ENCODE data around the gene TTLL8. TPM values are rescaled to one million over a fixed set of nuclear protein-coding genes. Genes with fewer than 3 reads are reported as not detected.

The TTLL8 gene
- total RNA-seq, 1 experiment from 2014 or later: not detected

- H4K20me1 ChIP-seq (ENCODE audit: control insufficient read depth, insufficient read depth, insufficient read length): no peaks in the 10 kb centered on the region
- no peak overlapping the region for H2BK12ac ChIP-seq (ENCODE audit: insufficient read length, low read depth, low read length)
These were observed 40.0 kb upstream of the TTLL8 start for GRCh38 chr22:50098052-50098451.

More at GRCh38 chr22:50098052-50098451, 40.0 kb upstream of the TTLL8 start:
- Histone ChIP-seq H2BK20ac (ENCODE audit: low read depth, low read length, poor library complexity, severe bottlenecking) (no peak overlapping the region), H3K79me2 (ENCODE audit: insufficient read depth, low read length) (no peaks in the 10 kb centered on the region), H2BK5ac (ENCODE audit: insufficient read length, low read length) (no peak overlapping the region), H2BK120ac (ENCODE audit: low read depth, low read length, poor library complexity, severe bottlenecking) (no peak overlapping the region), H3K4ac (ENCODE audit: low read depth, low read length) (no peak overlapping the region), H4K8ac (replicated peaks; ENCODE audit: insufficient read length, low read depth, low read length) (no peak overlapping the region), H3K4me2 (ENCODE audit: insufficient read depth, insufficient read length, low read length) (no peak overlapping the region), H3K14ac (ENCODE audit: insufficient read depth, low read length) (no peak overlapping the region), H3K23ac (ENCODE audit: insufficient read length, low read depth, low read length) (no peak overlapping the region), H3K56ac (ENCODE audit: insufficient read length, low read depth, low read length) (no peak overlapping the region), H3K9me3 (ENCODE audit: control insufficient read depth, low read depth, low read length) (no peaks in the 10 kb centered on the region), H3K18ac (ENCODE audit: insufficient read length, low read depth, low read length) (no peak overlapping the region), H2AK5ac (ENCODE audit: insufficient read length, low read length) (no peak overlapping the region), H3K4me1 (ENCODE audit: insufficient read depth, low read length) (no peaks in the 10 kb centered on the region), H4K91ac (ENCODE audit: insufficient read length, low read depth, low read length) (no peak overlapping the region), H2AFZ (ENCODE audit: low read length) (no peak overlapping the region), H2BK15ac (ENCODE audit: low read depth, low read length) (no peak overlapping the region), H3K9ac (ENCODE audit: extremely low read depth, insufficient read length, low read length) (no peak overlapping the region), H3K27me3 (ENCODE audit: insufficient read depth, low read length) (no peaks in the 10 kb centered on the region), H3K23me2 (ENCODE audit: insufficient read length, low read depth, low read length, poor library complexity, severe bottlenecking) (no peaks in the 10 kb centered on the region), H3T11ph (ENCODE audit: low read length) (no peak overlapping the region), H3K79me1 (ENCODE audit: insufficient read depth, low read depth, low read length, poor library complexity, severe bottlenecking) (no peaks in the 10 kb centered on the region), H3K27ac (ENCODE audit: insufficient read length, low read depth, low read length) (no peak overlapping the region), H4K5ac (ENCODE audit: insufficient read length, low read depth, low read length) (no peak overlapping the region)
- no peak for DNase-seq
- no peak overlapping the region for H3K27ac Mint-ChIP-seq
- no peak for TF ChIP-seq CTCF (conservative IDR thresholded peaks at IDR 0.05)
- H3K4me3 Mint-ChIP-seq: no peak overlapping the region
- WGBS (ENCODE audit: extremely low coverage, insufficient read length, low lambda C conversion rate): no CpG with 5 or more reads among the region's 3 CpGs
- H3K9me3 Mint-ChIP-seq: no peaks in the 10 kb centered on the region; a peak in 1 of 5 replicates
- H3K27me3 Mint-ChIP-seq (ENCODE audit: low read depth): peaks cover 15% of the 10 kb centered on the region
- H3K4me1 Mint-ChIP-seq: no peaks in the 10 kb centered on the region
- no peaks in the 10 kb centered on the region for H3K36me3 Mint-ChIP-seq (ENCODE audit: insufficient read depth in 1 of 3, low read depth in 3 of 3)
